HG02943 (cell line): ENCODE results near the gene GALR2.

Experiments
- ATAC-seq: cut with Tn5 transposase; IDR thresholded peaks from one replicate; pipeline ENCODE4 v1.9.1; 2021; ENCODE audit warnings: mild to moderate bottlenecking, low read depth, moderate library complexity; ENCODE audit not compliant: unreplicated experiment

Gene GALR2

GRCh38 chr17:76078860-76079534 is 4.4 kb downstream of the GALR2 start, which contains the start of gene ZACN:
TSS of gene ZACN (plus strand) at chr17:76079182. CDS start at chr17:76079265, 83 bp downstream.
- ATAC-seq: no peak

DNA sequence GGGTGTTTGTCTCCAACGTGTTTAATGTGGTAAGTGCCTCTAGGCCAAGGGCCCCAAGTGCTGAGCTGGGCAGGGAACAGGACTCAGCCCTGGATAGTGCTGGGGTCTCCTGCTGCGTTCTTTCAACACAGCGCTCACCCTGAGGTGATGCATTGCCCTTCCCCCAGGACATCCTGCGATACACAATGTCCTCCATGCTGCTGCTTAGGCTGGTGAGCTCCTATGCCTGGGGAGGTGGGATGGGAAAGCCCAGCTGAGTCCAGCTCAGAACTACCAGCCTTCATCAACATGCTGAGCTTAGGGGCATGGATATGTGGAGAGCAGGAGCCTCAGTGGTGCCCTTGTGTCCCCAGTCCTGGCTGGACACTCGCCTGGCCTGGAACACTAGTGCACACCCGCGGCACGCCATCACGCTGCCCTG is 5.0 kb downstream of the GALR2 start:
- no peak for ATAC-seq

GRCh38 chr17:76079956-76080767 is 5.6 kb downstream of the GALR2 start:
- no peak for ATAC-seq

GRCh38 chr17:76080768-76081287 is 6.2 kb downstream of the GALR2 start:
- ATAC-seq: no peak

DNA sequence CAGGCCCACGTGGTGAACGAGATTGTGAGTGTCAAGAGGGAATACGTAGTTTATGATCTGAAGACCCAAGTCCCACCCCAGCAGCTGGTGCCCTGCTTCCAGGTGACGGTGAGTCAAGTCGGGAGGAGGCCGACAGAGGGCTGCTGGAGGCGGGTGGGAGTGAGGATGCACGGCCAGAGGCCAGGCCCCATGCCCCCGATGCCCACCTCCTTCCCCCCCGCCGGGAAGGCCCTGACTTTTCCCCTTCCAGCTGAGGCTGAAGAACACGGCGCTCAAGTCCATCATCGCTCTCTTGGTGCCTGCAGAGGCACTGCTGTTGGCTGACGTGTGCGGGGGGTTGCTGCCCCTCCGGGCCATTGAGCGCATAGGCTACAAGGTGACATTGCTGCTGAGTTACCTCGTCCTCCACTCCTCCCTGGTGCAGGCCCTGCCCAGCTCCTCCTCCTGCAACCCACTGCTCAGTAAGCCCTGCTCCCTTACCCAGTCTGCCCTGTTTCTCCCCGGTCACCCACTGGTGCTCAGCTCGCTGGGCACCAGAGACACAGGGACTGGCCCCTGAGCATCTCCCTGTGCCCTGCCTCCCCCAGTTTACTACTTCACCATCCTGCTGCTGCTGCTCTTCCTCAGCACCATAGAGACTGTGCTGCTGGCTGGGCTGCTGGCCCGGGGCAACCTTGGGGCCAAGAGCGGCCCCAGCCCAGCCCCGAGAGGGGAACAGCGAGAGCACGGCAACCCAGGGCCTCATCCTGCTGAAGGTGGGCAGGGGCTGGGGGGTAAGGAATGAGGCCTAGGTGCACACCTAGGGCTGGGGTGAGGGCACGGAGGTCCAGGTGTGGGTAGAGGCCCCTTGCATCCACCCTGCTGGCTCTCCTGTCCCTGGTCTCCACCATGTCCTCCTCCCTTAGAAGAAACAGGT is 7.0 kb downstream of the GALR2 start:
- ATAC-seq: no peak

DNA sequence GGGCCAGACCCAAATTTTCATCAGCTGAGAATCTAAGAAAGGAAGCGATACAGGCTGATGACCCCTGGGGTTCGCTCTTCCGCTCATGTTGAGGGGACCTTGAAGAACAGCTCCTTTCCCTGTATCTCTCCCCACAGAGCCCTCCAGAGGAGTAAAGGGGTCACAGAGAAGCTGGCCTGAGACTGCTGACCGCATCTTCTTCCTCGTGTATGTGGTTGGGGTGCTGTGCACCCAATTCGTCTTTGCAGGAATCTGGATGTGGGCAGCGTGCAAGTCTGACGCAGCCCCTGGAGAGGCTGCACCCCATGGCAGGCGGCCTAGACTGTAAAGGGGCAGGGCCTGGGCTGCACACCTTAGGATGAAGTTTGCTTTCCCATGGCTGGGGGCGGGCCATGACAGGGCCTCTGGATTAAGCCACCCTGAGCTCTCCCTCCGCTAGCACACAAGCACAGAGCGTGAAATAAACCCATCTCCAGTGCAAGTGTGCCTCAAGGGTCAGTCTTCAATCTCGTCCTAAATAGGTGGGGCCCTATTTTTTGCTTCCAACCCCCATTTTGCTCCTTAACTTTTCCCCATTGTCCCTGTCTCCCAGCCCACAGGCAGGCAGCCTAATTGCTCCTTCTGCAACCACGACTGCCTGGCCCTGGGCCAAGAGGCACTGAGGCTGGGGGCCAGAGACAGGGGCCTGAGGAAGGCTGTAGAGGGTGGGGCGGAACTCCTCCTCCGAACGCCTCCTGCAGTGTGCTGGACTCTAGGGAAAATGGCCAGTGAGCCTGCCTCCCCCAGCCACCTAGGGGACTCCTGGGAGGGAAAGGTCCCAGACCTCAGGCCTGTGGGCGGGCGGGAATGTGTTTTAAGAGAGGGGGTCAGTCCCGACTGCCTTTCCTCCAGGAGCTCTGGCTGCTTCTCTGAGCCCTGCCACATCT is 8.0 kb downstream of the GALR2 start:
- no peak for ATAC-seq

GRCh38 chr17:76083536-76084182 is 9.1 kb downstream of the GALR2 start:
- no peak for ATAC-seq

DNA sequence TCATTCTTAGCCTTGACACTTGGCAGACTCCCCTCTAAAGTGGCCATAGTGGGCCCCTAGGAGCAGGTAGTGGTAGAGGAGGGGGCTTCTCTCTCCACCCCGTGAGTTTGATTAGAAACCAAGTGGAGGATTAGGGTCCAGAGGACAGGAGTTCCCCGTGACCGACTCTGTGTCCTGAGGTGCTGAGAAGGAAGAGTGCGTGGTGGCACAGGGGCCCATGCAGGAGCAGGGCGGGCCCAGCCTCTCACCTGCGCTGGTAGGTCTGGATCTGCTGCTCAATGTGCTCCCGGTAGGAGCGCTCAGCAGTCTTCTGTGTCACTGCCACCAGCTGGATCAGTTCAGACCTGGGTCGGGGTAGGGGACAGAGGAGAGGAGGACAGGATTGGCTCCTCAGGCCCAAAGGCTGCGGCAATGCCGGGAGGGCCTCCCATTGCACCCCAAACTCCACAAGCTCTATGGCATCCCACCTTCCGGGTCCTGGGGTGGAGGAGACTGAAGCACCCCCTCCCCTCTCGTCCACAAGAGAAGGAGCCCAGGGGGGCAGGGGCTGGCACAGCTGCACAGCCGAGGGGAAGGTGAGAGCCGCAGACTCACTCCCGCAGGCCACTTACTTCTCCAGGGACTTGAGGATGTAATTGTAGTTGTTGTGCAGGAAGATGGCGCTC is 10.6 kb downstream of the GALR2 start:
- ATAC-seq: no peak

DNA sequence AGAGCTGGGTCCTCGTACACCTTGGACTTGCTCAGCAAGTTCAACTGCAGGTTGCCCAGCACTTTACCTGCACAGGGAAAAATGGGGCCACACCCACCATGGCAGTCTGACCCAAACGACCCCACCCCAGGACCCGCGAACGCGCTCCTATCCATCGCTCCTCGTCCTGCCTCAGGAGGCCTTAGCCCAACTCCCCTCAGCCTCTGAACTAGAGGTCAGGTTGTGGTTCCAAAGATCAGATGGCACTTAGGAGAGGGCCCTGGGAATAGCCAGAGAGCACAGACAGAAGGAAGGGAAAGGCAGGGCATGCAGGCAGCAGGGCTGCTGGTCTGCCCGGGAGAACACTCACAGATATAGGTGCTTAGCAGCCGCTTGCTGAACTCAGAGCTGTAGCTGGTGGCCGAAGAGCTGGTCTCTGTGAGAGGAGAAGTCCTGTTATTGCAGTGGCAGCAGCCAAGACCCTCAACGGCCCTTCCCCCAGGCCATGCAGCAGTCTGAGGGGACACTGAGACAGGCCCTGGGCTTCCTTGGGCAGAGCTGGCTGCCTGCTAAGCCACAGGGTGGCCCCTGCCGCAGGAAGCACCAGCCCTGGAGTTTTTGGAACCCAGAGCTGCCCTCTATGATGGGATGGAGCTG is 11.3 kb downstream of the GALR2 start:
- ATAC-seq: no peak

DNA sequence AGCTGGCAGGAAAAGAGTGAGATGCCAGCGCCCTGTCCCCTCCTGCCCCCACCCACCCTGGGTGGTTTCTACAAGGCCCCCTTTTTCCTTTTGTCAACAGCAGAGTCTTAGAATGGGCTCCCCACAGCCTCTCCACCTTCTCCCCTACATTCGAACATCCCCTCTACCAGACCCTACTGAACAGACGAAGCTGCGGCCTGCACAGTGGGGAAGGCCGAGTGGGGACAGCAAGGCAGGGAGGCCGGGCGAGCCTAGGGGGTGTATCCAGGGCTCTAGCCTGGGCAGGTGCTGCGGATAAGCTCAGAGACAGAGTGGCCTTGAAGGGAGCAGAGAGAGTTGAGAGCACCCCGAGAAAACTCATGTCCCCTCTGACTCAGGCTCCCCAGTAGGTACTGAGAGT is 11.8 kb downstream of the GALR2 start:
- ATAC-seq: no peak

DNA sequence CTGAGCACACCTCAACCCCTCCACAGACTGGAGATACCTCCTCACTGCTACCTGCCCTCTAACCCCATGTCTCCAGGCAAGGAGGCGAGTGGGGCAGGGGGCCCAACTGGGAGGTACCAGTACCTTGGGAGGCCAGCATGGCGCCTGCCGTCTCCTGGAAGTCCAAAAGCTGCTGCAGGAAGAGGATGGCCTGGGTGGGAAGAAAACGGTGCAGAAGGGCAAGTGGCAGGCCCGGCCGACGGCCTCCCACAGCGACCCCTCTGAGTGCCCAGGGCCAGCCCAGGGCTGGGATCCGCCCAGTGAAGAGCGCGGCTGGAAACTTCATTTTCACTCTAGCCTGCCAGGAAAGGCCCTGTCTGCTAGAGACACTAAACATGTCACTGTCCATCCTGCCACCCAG is 12.9 kb downstream of the GALR2 start:
- no peak for ATAC-seq

GRCh38 chr17:76088041-76088867 is 13.7 kb downstream of the GALR2 start:
- no peak for ATAC-seq

DNA sequence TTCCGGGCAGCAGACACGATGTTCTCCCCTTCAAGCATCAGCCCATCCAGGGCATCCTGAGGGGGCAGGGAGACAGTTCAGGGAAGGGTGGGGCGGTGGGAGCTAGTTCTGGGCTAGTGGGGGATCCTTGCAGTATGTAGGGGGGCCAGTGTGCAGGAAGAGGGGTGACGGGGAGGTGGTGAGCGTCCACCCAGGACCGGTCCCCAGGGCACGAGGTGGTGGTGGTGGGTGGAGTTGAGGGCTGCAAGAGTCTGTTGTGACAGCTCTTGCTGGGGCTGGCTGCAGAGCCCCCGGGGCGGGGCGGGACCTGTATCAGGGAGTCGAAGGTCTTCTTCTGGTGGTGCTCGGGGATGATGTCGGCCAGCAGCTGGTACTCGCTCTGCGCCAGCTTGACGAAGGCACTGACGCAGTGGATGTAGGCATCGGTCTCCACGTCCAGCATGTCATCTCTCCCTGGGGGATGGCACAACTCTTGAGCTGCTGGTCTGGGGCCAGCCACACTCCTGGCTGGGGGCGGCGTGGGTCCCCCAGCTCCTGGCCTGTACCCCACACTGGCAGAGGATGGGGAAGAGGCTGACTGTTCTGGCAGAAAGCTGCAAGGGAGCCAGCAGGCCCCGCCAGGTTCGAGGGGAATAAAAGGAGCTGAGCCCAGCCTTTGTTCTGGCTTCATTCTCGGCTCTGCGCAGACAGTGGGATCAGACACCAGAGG is 14.4 kb downstream of the GALR2 start:
- no peak for ATAC-seq

- ATAC-seq: no peak
Measured at GRCh38 chr17:76089680-76090516, 15.3 kb downstream of the GALR2 start.

DNA sequence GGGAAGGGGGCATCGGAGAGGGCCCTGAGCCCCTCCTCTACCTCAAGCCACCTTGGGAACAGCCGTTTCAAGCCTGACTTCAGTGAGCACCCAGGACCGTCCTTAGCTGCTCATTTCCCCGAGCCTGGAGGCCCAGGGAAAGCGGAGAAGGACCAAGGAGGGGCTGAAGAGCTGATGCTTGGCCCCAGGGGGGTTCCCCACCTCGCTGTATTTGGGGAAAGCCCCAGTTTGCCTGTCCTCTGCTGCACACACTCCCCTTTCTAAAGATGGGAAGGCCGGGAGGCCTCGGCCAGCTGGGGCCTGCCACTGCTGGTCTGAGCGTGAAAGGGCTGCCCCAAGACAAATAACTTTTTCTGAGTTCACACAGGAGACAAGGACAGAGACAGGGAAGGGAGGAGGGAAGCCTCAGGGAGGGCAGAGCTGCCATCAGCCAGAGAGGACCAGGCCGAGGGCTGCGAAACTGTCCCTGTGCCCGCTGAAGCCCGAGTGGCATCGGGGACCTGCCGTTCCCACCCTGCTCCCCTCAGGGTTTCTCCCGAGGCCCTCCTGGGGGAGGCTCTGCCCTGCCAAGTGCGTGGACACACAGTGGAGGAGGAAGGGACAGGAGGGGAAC is 16.0 kb downstream of the GALR2 start:
- ATAC-seq: no peak
